Right lobe of liver (tissue), 6 donors: ENCODE data around the gene RALGAPB. TPM values are rescaled to one million over a fixed set of nuclear protein-coding genes. Genes with fewer than 3 reads are reported as not detected.

ENCODE experiments used
- ATAC-seq, 4 donors: fragments of 200-7000 bp; cut with Tn5 transposase; one replicate each; pipeline ENCODE4 v1.9.1; 2020; ENCODE audit warnings: mild to moderate bottlenecking in 4 of 4, moderate library complexity in 4 of 4
- DNase-seq, 3 donors: peaks; one replicate each; pipeline ENCODE4 v3.0.0-alpha.2; 2020
- H3K27ac ChIP-seq, 3 donors: fragments of 200-600 bp; one replicate each; pipeline ENCODE4 v1.8.0; 2022
- H3K27me3 ChIP-seq, 2 donors: fragments of 200-600 bp; one replicate each; pipeline ENCODE4 v1.8.0; 2022
- H3K36me3 ChIP-seq, 4 donors: fragments of 200-600 bp; sonication (generic) in 1 of 4; one replicate each; pipeline versions ENCODE4 v1.5.1 to v1.8.0; 2017 to 2022; ENCODE audit warnings: control low read depth in 1 of 4
- H3K4me1 ChIP-seq, 4 donors: fragments of 200-600 bp; sonication (generic) in 1 of 4; one replicate each; pipeline versions ENCODE4 v1.5.1 to v1.8.0; 2017 to 2022; ENCODE audit warnings: control low read depth in 1 of 4
- H3K4me3 ChIP-seq, 3 donors: fragments of 200-600 bp; one replicate each; pipeline ENCODE4 v1.8.0; 2022
- H3K9me3 ChIP-seq, 4 donors: fragments of 200-600 bp; sonication (generic) in 1 of 4; one replicate each; pipeline versions ENCODE4 v1.5.1 to v1.8.0; 2017 to 2022; ENCODE audit warnings: control low read depth in 1 of 4
- CTCF ChIP-seq, 4 donors: fragments of 200-600 bp in 3 of 4; fragments of 450-650 bp in 1 of 4; IDR thresholded peaks; one replicate each; pipeline versions ENCODE4 v1.5.1 to v1.8.0; 2016 to 2022; ENCODE audit warnings: antibody characterized with exemption in 4 of 4, mild to moderate bottlenecking in 2 of 4
- POLR2A ChIP-seq: fragments of 450-650 bp; IDR thresholded peaks from one replicate; pipeline ENCODE4 v1.6.1; 2017; ENCODE audit warnings: antibody characterized with exemption, mild to moderate bottlenecking
- WGBS: methylation state at CpG from one replicate; pipeline ENCODE4 v1.1.6; 2018; ENCODE audit warnings: low coverage, low lambda C conversion rate; ENCODE audit not compliant: insufficient coverage; ENCODE audit errors: missing lambda C conversion rate; 5-methylcytosine and 5-hydroxymethylcytosine counted together
- intact Hi-C, 2 donors: fragments of 100-400 bp; cut with DNase I; formaldehyde crosslinking; loops; one replicate each; pipeline versions ENCODE4 v1.11.2 to v1.14.1; 2022
- total RNA-seq, 6 experiments: library from RNA; depleted of rRNA in 2 of 6; stranded (reverse); fragments of >200 nt in 2 of 6; fragmentation: NEBNext Ultra II Directional in 3 of 6; extraction: Animal tissue kit (Norgen Biotek cat#: 25700) in 3 of 6; gene quantifications; one replicate each; pipeline versions ENCODE4 v1.1.0 to v1.2.4, GENCODE V29; 2016 to 2023
- donor health status: DM: no; HTN: yes; CAD: no.
- donor health status: DM: no; HTN: no; CAD: no.
- donor health status: DM: no; HTN: no; CAD: no.
- donor health status: DM: no; HTN: yes; CAD: no.
- donor health status: DM: no; HTN: yes; CAD: no.

RALGAPB gene
- total RNA-seq, 6 experiments from 2014 or later = 9.7 to 16.0 (median 12.9) TPM

GRCh38 chr20:38427655-38428023 lies 45.0 kb upstream of the RALGAPB start:
- peaks cover 14 to 96% (median 43%) of the 10 kb centered on the region in 4 donors for H3K36me3 ChIP-seq
- ATAC-seq (peak; percentile 40 to 71 (median 62)), DNase-seq (peak in 1 of 3 donors; percentile 55)
- H3K9me3 ChIP-seq = no peaks in the 10 kb centered on the region
- H3K27ac ChIP-seq = peak overlapping the region in 2 of 3 donors; percentile 52 to 53
- intact Hi-C loops = no loop called here
- TF ChIP-seq CTCF (IDR thresholded peaks at IDR 0.05) = no peak
- no peak for TF ChIP-seq POLR2A
- H3K27me3 ChIP-seq = no peaks in the 10 kb centered on the region
- H3K4me3 ChIP-seq = no peak overlapping the region
- peaks cover 0 to 28% (median 13%) of the 10 kb centered on the region in 4 donors for H3K4me1 ChIP-seq
- WGBS = 31% methylated on average over 5 of the region's 5 CpGs

GRCh38 chr20:38428800-38429199 lies 43.8 kb upstream of the RALGAPB start:
- H3K4me1 ChIP-seq = peaks cover 0 to 28% (median 13%) of the 10 kb centered on the region in 4 donors
- DNase-seq (no peak), ATAC-seq (no peak)
- H3K4me3 ChIP-seq = no peak overlapping the region
- TF ChIP-seq POLR2A (no peak), CTCF (IDR thresholded peaks at IDR 0.05) (no peak)
- intact Hi-C loops = no loop called here
- no peaks in the 10 kb centered on the region for H3K27me3 ChIP-seq
- H3K9me3 ChIP-seq = no peaks in the 10 kb centered on the region
- 93% methylated on average over 3 of the region's 3 CpGs for WGBS
- H3K27ac ChIP-seq = peak overlapping the region in 1 of 3 donors; percentile 53
- H3K36me3 ChIP-seq = peaks cover 13 to 93% (median 39%) of the 10 kb centered on the region in 4 donors

DNA sequence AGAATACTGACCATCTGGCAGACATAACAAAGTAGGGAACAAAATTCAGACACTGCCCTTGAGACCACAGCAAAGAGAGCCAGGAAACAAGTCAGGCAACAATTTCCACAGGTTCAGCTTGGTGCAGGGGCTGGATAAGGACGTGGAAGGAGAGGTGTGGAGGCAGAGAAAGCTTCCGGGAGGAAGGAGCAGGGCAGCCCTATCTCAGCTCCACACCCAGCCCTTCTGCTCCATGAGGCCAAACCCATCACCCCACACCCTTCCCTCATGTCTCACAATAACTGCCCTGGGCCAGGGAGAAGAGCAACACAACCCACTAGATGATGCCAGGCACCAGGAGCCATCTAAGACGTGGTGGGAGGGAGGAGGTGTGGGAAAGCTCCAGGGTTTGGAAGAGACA lies 43.3 kb upstream of the RALGAPB start:
- no peak for ATAC-seq

GRCh38 chr20:38430679-38431325 lies 41.8 kb upstream of the RALGAPB start:
- TF ChIP-seq POLR2A (no peak), CTCF (IDR thresholded peaks at IDR 0.05) (no peak)
- DNase-seq (peak in 1 of 3 donors; percentile 43), ATAC-seq (peak in 1 of 4 donors; percentile 7)
- Histone ChIP-seq H3K9me3 (no peaks in the 10 kb centered on the region), H3K4me1 (peaks cover 0 to 28% (median 13%) of the 10 kb centered on the region in 4 donors), H3K36me3 (peaks cover 3 to 73% (median 23%) of the 10 kb centered on the region in 4 donors), H3K27ac (no peak overlapping the region), H3K27me3 (no peaks in the 10 kb centered on the region), H3K4me3 (no peak overlapping the region)
- WGBS = 60% methylated on average over 5 of the region's 8 CpGs
- intact Hi-C loops = no loop called here

More for the DNA sequence above, 43.3 kb upstream of the RALGAPB start:
- Histone ChIP-seq H3K27ac (no peak overlapping the region), H3K9me3 (no peaks in the 10 kb centered on the region), H3K4me3 (no peak overlapping the region), H3K4me1 (peaks cover 0 to 28% (median 13%) of the 10 kb centered on the region in 4 donors), H3K27me3 (no peaks in the 10 kb centered on the region), H3K36me3 (peaks cover 13 to 88% (median 36%) of the 10 kb centered on the region in 4 donors)
- intact Hi-C loops = no loop called here
- DNase-seq = no peak
- TF ChIP-seq CTCF (IDR thresholded peaks at IDR 0.05) = no peak
- no peak for TF ChIP-seq POLR2A
- WGBS = 76% methylated on average over 2 of the region's 3 CpGs
